Testis (tissue), 2 donors: ENCODE data around the gene PIGO.

Experiments used
- POLR2A ChIP-seq: fragments of 450-650 bp; IDR thresholded peaks from one replicate; pipeline ENCODE4 v1.6.1; 2017; ENCODE audit warnings: antibody characterized with exemption, mild to moderate bottlenecking, moderate library complexity
- TF ChIP-seq, protein P1 (sequence below), 3 experiments: fragments of 450-650 bp in 2 of 3; fragments of 200-600 bp in 1 of 3; sonication (generic) in 1 of 3; IDR thresholded peaks; one replicate each; pipeline ENCODE4 v1.5.1; 2016 to 2019; ENCODE audit warnings: antibody characterized with exemption in 3 of 3, mild to moderate bottlenecking in 2 of 3, moderate library complexity in 1 of 3

DNA sequence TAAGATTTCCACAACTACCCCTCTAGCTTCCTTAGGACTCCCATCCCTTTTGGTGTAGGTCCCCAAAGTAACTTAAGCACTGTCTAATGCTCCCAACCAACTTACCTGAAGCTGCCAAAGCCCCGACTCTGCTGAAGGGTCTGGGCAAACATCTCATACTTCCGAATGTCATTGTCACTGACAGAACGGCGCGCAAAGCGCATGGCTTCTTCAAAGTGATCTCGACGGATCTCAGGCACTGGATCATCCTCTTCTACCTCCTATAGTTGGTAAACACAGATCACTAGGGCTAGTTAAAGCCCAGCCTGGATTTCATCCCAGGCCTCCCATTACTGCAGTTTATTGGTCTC is 39.1 kb downstream of the PIGO start:
- no peak for TF ChIP-seq POLR2A
- TF ChIP-seq, protein P1, sequence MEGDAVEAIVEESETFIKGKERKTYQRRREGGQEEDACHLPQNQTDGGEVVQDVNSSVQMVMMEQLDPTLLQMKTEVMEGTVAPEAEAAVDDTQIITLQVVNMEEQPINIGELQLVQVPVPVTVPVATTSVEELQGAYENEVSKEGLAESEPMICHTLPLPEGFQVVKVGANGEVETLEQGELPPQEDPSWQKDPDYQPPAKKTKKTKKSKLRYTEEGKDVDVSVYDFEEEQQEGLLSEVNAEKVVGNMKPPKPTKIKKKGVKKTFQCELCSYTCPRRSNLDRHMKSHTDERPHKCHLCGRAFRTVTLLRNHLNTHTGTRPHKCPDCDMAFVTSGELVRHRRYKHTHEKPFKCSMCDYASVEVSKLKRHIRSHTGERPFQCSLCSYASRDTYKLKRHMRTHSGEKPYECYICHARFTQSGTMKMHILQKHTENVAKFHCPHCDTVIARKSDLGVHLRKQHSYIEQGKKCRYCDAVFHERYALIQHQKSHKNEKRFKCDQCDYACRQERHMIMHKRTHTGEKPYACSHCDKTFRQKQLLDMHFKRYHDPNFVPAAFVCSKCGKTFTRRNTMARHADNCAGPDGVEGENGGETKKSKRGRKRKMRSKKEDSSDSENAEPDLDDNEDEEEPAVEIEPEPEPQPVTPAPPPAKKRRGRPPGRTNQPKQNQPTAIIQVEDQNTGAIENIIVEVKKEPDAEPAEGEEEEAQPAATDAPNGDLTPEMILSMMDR (IDR thresholded peaks at IDR 0.05), result no peak
